ENCODE measurements around the gene LRRC8D. TPM values are rescaled to one million over a fixed set of nuclear protein-coding genes. Genes with fewer than 3 reads are reported as not detected.

LRRC8D gene
- total and polyA plus RNA-seq, 2 experiments from 2014 or later: 30.1 to 30.7 TPM

DNA sequence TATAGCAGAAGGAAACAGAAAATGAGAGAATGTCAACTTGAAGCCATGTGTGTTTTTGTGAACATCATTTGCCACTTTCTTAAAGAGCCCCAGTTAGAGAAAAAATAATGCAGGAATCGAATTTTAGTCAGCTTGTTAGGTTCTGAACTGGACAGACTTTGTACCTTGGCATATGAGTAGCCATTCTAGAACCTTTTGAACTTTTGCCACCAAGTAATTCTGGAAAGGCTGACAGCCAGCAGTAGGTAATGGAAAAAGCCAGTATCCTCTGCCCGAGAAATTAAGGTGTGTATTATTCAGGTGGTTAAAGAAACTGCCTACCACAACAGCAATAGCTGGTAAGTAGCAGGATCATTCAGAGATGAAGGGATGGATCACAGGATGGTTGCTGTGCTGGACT is 20.7 kb downstream of the LRRC8D start:
- 92 to 98% methylated on average over 2 of the region's 2 CpGs for WGBS, 2 experiments (ENCODE audit: low coverage in 1 of 2, low lambda C conversion rate in 2 of 2, missing lambda C conversion rate in 2 of 2)
- H3K36me3 ChIP-seq (ENCODE audit: low read depth): no peaks in the 10 kb centered on the region
- H3K4me3 ChIP-seq: no peak overlapping the region
- no peak for DNase-seq
- H3F3A ChIP-seq (ENCODE audit: insufficient read depth): peaks cover 4% of the 10 kb centered on the region; the same call in 1 of the 2 replicates
- H3K79me2 ChIP-seq (ENCODE audit: insufficient read depth): peaks cover 22% of the 10 kb centered on the region
- no peaks in the 10 kb centered on the region for H3K9me3 ChIP-seq (ENCODE audit: low read depth)
- H4K20me1 ChIP-seq (ENCODE audit: insufficient read depth): no peaks in the 10 kb centered on the region
- H3K4me2 ChIP-seq (ENCODE audit: unreplicated experiment): no peak overlapping the region
- no peak overlapping the region for H2AFZ ChIP-seq
- TF ChIP-seq EZH2 (IDR thresholded peaks at IDR 0.05; ENCODE audit: insufficient read depth, poor library complexity, severe bottlenecking) (no peak), EZH2phosphoT487 (IDR thresholded peaks at IDR 0.05; ENCODE audit: insufficient read depth, low read depth) (no peak)
- H3K9ac ChIP-seq: no peak overlapping the region
- no peak overlapping the region for H3K27ac ChIP-seq
- H3K4me1 ChIP-seq (ENCODE audit: insufficient read depth): peaks cover 6% of the 10 kb centered on the region
- no peaks in the 10 kb centered on the region for H3K27me3 ChIP-seq (replicated peaks; ENCODE audit: insufficient read depth)
- in situ Hi-C loops (cut with MboI): no loop called here
- H3K9me2 ChIP-seq (ENCODE audit: insufficient read depth): no peaks in the 10 kb centered on the region

DNA sequence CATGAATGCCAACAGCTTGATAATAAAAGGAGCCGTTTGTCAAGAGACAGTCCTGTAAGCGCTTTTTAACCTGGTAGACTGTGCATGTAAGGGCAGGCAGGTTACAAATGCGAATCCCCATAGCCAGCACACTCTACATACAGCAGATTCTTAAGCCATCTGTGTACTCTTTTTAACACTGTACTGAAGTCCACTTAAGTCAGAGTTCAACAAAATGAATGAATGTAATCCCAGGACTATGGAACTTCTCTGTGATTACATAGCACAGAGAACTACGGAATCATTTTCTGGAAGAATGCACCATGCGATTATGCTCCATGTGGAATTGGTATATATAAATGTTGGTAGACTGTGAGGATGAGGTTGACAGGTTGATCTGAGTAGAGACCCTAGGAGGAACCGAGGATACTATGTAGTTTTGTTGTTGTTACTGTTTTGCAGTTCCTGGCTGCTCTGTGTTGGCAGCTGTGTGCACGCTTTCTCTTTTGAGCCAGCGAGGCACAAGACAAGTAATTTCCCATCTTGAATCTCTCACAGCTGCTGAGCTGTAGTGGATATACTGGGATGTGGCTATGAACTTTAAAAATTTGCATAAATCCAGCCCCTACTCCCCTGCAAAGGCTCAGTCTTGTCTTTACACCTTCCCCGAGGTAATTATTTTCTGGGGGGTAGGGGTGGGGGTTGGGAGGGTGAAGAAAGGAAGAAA is 21.9 kb downstream of the LRRC8D start:
- Histone ChIP-seq H3K27ac (peak overlapping the region; percentile 48), H3F3A (ENCODE audit: insufficient read depth) (peaks cover 4% of the 10 kb centered on the region; the same call in 1 of the 2 replicates), H2AFZ (peak overlapping the region; percentile 84), H3K79me2 (ENCODE audit: insufficient read depth) (peaks cover 33% of the 10 kb centered on the region), H3K4me1 (ENCODE audit: insufficient read depth) (peaks cover 6% of the 10 kb centered on the region), H3K9ac (peak overlapping the region; percentile 77), H3K27me3 (replicated peaks; ENCODE audit: insufficient read depth) (no peaks in the 10 kb centered on the region), H3K9me3 (ENCODE audit: low read depth) (no peaks in the 10 kb centered on the region), H4K20me1 (ENCODE audit: insufficient read depth) (no peaks in the 10 kb centered on the region), H3K9me2 (ENCODE audit: insufficient read depth) (no peaks in the 10 kb centered on the region), H3K4me3 (peak overlapping the region; percentile 74), H3K4me2 (ENCODE audit: unreplicated experiment) (peak overlapping the region; percentile 87), H3K36me3 (ENCODE audit: low read depth) (no peaks in the 10 kb centered on the region)
- in situ Hi-C loops (cut with MboI): no loop called here
- peak; percentile 53 for DNase-seq
- WGBS, 2 experiments (ENCODE audit: low coverage in 1 of 2, low lambda C conversion rate in 2 of 2, missing lambda C conversion rate in 2 of 2): 25 to 27% methylated on average over 9 of the region's 9 CpGs
- TF ChIP-seq EZH2phosphoT487 (IDR thresholded peaks at IDR 0.05; ENCODE audit: insufficient read depth, low read depth): no peak
- no peak for TF ChIP-seq EZH2 (IDR thresholded peaks at IDR 0.05; ENCODE audit: insufficient read depth, poor library complexity, severe bottlenecking)

DNA sequence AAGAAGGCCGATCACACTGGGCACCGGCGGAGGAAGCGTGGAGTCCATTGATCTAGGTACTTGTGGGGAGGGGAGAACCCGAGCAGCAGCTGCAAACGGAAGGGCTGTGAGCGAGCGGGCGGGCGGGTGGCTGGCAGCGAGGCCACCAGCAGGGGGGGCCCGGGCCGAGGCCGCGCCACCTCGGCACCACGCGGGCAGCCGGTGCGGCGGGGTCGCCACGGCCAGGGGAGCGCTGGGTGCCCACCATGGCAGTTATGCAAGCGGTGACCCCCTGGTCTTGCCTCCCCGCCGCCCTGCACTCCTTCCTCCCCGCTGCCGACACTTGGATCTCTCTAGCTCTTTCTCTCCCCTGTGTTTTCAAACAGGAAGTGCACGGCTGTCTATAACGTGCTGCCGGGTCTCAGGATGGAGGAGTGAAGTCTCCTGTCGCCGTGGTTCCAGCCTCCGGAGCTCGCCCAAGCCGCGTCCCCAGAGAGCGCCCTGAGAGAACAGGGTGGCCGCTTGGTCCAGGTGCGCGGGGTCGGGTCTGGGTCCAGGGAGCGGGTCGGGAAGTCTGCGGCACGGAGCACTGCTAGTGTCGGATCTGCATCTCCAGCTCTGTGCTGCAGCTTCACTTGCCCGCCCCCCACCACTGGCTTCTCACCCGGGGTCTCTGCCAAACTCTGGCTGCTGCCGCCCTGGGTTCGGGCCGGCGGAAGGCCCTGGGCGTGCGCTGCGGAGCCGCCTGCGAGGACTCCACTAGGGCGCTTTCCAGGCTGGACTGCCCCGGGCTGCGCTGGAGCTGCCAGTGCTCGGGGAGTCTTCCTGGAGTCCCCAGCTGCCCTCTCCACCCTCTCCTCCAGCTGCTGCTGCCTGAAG is 22.7 kb downstream of the LRRC8D start:
- Histone ChIP-seq H3K27me3 (replicated peaks; ENCODE audit: insufficient read depth) (no peaks in the 10 kb centered on the region), H2AFZ (peak overlapping the region; percentile 84), H3K79me2 (ENCODE audit: insufficient read depth) (peaks cover 41% of the 10 kb centered on the region), H3K4me3 (peak overlapping the region; percentile 74), H3K4me1 (ENCODE audit: insufficient read depth) (peaks cover 6% of the 10 kb centered on the region), H4K20me1 (ENCODE audit: insufficient read depth) (no peaks in the 10 kb centered on the region), H3K36me3 (ENCODE audit: low read depth) (no peaks in the 10 kb centered on the region), H3K27ac (peak overlapping the region; percentile 48), H3K4me2 (ENCODE audit: unreplicated experiment) (peak overlapping the region; percentile 87), H3K9me3 (ENCODE audit: low read depth) (no peaks in the 10 kb centered on the region), H3K9ac (peak overlapping the region; percentile 77), H3K9me2 (ENCODE audit: insufficient read depth) (no peaks in the 10 kb centered on the region), H3F3A (ENCODE audit: insufficient read depth) (peaks cover 4% of the 10 kb centered on the region; the same call in 1 of the 2 replicates)
- peak; percentile 84 for DNase-seq
- TF ChIP-seq EZH2phosphoT487 (IDR thresholded peaks at IDR 0.05; ENCODE audit: insufficient read depth, low read depth) (no peak), EZH2 (IDR thresholded peaks at IDR 0.05; ENCODE audit: insufficient read depth, poor library complexity, severe bottlenecking) (no peak)
- in situ Hi-C loops (cut with MboI): no loop called here
- 1 to 2% methylated on average over 33 to 58 of the region's 63 CpGs for WGBS, 2 experiments (ENCODE audit: low coverage in 1 of 2, low lambda C conversion rate in 2 of 2, missing lambda C conversion rate in 2 of 2)

DNA sequence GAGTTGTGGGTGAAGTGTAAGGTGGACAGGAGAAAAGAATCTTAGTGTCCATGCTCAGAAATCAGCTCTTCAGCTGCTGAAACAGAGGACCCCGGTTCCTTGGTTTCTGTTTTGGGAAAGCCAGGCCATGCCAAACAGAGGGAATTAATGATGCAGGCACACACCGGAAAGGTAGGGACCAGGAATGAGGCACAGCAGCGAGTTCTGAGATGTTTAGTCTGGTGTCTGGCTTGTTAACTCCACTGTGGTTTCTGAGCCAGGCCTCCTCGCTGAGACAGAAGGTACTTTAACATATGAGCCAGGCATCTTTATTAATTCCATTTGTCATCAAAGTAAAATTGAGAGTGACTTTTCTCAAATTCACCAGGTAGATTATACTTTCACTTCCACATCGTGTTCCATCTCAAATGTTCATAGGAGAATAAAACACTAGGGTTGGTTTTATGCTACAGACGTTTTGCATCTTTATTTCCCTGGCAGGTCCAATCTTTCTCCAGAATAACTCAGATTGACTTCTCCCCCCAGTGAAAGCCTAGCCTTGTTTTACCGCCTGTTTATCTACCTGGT is 23.5 kb downstream of the LRRC8D start:
- Histone ChIP-seq H3K27me3 (replicated peaks; ENCODE audit: insufficient read depth) (no peaks in the 10 kb centered on the region), H3K9ac (peak overlapping the region; percentile 77), H3K9me3 (ENCODE audit: low read depth) (no peaks in the 10 kb centered on the region), H3K4me3 (peak overlapping the region; percentile 74), H3K4me2 (ENCODE audit: unreplicated experiment) (peak overlapping the region; percentile 87), H3K27ac (peak overlapping the region; percentile 48), H3K4me1 (ENCODE audit: insufficient read depth) (peaks cover 6% of the 10 kb centered on the region), H4K20me1 (ENCODE audit: insufficient read depth) (no peaks in the 10 kb centered on the region), H3F3A (ENCODE audit: insufficient read depth) (peaks cover 4% of the 10 kb centered on the region; the same call in 1 of the 2 replicates), H3K36me3 (ENCODE audit: low read depth) (no peaks in the 10 kb centered on the region), H3K9me2 (ENCODE audit: insufficient read depth) (no peaks in the 10 kb centered on the region), H3K79me2 (ENCODE audit: insufficient read depth) (peaks cover 48% of the 10 kb centered on the region), H2AFZ (peak overlapping the region; percentile 84)
- 50 to 54% methylated on average over 7 of the region's 7 CpGs for WGBS, 2 experiments (ENCODE audit: low coverage in 1 of 2, low lambda C conversion rate in 2 of 2, missing lambda C conversion rate in 2 of 2)
- peak; percentile 44 for DNase-seq
- TF ChIP-seq EZH2phosphoT487 (IDR thresholded peaks at IDR 0.05; ENCODE audit: insufficient read depth, low read depth) (no peak), EZH2 (IDR thresholded peaks at IDR 0.05; ENCODE audit: insufficient read depth, poor library complexity, severe bottlenecking) (no peak)
- in situ Hi-C loops (cut with MboI): no loop called here

Measured in GM23248 (cell line).